H1 (cell line): ENCODE data around the gene SYNGR3. TPM values are rescaled to one million over a fixed set of nuclear protein-coding genes. Genes with fewer than 3 reads are reported as not detected.
A peak's percentile ranks its signal among the peaks of the same experiment; 100 is the strongest.

ENCODE experiments used
- ATF3 ChIP-seq: IDR thresholded peaks from 2 replicates; pipeline ENCODE4 v1.6.1; 2011; ENCODE audit warnings: low read depth, mild to moderate bottlenecking, low read length; ENCODE audit not compliant: insufficient read depth
- CBX5 ChIP-seq: fragments of 300-800, 300-1000 bp; sonication (generic); IDR thresholded peaks from 2 replicates; pipeline ENCODE4 v1.7.1; 2016; ENCODE audit warnings: antibody characterized with exemption, low read length, low read depth
- CEBPB ChIP-seq: IDR thresholded peaks from 2 replicates; pipeline ENCODE4 v1.6.1; 2012; ENCODE audit warnings: low read depth, low read length
- EP300 ChIP-seq, 2 experiments: IDR thresholded peaks; 1 replicate in 1 of 2; 2 replicates in 1 of 2; pipeline ENCODE4 v1.6.1; 2011 to 2012; ENCODE audit warnings: low read depth in 2 of 2, low read length in 2 of 2, mild to moderate bottlenecking in 2 of 2, borderline replicate concordance in 1 of 2, inconsistent platforms in 1 of 2, moderate library complexity in 1 of 2
- KDM5A ChIP-seq: fragments of 200-600 bp; IDR thresholded peaks from 2 replicates; pipeline ENCODE4 v1.7.1; 2012; ENCODE audit warnings: mild to moderate bottlenecking, low read length, inconsistent platforms, mixed read lengths
- POLR2AphosphoS5 ChIP-seq: IDR thresholded peaks from 2 replicates; pipeline ENCODE4 v1.6.1; 2011; ENCODE audit warnings: low read depth, low read length
- SAP30 ChIP-seq: fragments of 300-600 bp; sonication (generic); IDR thresholded peaks from 2 replicates; pipeline ENCODE4 v1.7.1; 2012; ENCODE audit warnings: low read length, moderate library complexity, mild to moderate bottlenecking, inconsistent platforms; ENCODE audit not compliant: insufficient read depth, insufficient replicate concordance
- SP2 ChIP-seq: IDR thresholded peaks from 2 replicates; pipeline ENCODE4 v1.6.1; 2012; ENCODE audit warnings: mild to moderate bottlenecking, low read length, inconsistent platforms
- TAF7 ChIP-seq: optimal IDR thresholded peaks from 2 replicates; pipeline ENCODE3; 2011; ENCODE audit warnings: low read depth, mild to moderate bottlenecking, inconsistent platforms, low read length, moderate library complexity, borderline replicate concordance
- TCF12 ChIP-seq: IDR thresholded peaks from 2 replicates; pipeline ENCODE4 v1.6.1; 2011; ENCODE audit warnings: low read depth, mild to moderate bottlenecking, low read length
- polyA plus RNA-seq, 7 experiments: library from polyadenylated mRNA; depleted of rRNA in 3 of 7; stranded (reverse) in 5 of 7; unstranded in 2 of 7; fragments of >200 nt in 5 of 7; fragments of 200-250 nt in 2 of 7; gene quantifications; 1 replicate in 5 of 7; 2 replicates in 1 of 7; 4 replicates in 1 of 7; pipeline versions ENCODE4 v1.2.1 to v1.2.3, GENCODE V29; 2011 to 2013; ENCODE audit warnings: missing spikeins in 2 of 7, mixed read lengths in 2 of 7
- total RNA-seq: library from RNA; stranded (reverse); fragmentation: NEBNext Ultra II Directional; extraction: Animal tissue kit (Norgen Biotek cat#: 25700); gene quantifications from 2 replicates; pipeline ENCODE4 v1.2.1, GENCODE V29; 2021
- TF ChIP-seq, protein P1 (sequence below): IDR thresholded peaks from 2 replicates; pipeline ENCODE4 v1.6.1; 2012; ENCODE audit warnings: inconsistent platforms

The SYNGR3 gene
- total and polyA plus RNA-seq, 2 of the 8 experiments (the other 6 are each of a cell fraction or from before 2014, with no cell fraction given): 36.2 to 49.9 TPM

DNA sequence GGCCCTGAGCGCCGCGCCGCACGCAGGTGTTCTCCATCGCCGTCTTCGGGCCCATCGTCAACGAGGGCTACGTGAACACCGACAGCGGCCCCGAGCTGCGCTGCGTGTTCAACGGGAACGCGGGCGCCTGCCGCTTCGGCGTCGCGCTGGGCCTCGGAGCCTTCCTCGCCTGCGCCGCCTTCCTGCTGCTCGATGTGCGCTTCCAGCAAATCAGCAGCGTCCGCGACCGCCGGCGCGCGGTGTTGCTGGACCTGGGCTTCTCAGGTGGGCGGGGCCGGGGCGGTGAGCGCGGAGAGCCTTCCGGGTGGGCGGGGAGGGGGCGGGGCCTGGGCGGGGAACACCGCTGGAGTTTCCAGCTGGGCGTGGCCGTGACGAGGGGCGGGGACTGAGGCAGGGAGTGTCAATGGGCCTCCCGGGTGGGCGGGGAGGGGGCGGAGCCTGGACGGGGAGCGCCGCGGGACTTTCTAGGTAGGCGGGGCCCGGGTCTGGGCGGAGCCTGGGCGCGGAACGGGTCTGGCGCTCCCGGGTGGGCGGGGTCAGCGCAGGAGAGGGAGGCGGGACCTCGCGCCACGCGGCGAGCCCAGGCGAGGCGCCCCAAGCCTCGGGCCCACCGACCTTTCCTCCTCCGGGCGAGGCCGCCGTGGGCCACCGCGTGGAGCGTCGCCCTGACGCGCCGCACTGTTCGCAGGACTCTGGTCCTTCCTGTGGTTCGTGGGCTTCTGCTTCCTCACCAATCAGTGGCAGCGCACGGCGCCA, 2.4 kb downstream of the SYNGR3 start (continued):
- TF ChIP-seq, protein P1, sequence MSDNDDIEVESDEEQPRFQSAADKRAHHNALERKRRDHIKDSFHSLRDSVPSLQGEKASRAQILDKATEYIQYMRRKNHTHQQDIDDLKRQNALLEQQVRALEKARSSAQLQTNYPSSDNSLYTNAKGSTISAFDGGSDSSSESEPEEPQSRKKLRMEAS: peak; percentile 97
- TF ChIP-seq TAF7: peak; percentile 52
- TF ChIP-seq ATF3: no peak
- no peak for TF ChIP-seq EP300 (IDR thresholded peaks at IDR 0.05; ENCODE audit: borderline replicate concordance in 1 of 2, low read depth in 2 of 2, low read length in 2 of 2)
- TF ChIP-seq POLR2AphosphoS5: peak; percentile 78
- no peak for TF ChIP-seq SP2
- no peak for TF ChIP-seq TCF12
- no peak for TF ChIP-seq KDM5A
- TF ChIP-seq CEBPB: no peak
- TF ChIP-seq CBX5: no peak
- no peak for TF ChIP-seq SAP30
